HG02884 (cell line): ENCODE data around the gene SLC6A17.
A peak's percentile ranks its signal among the peaks of the same experiment; 100 is the strongest.

ENCODE experiments used
- ATAC-seq: cut with Tn5 transposase; IDR thresholded peaks from one replicate; pipeline ENCODE4 v1.9.1; 2021; ENCODE audit warnings: mild to moderate bottlenecking, moderate library complexity; ENCODE audit not compliant: unreplicated experiment

The SLC6A17 gene

DNA sequence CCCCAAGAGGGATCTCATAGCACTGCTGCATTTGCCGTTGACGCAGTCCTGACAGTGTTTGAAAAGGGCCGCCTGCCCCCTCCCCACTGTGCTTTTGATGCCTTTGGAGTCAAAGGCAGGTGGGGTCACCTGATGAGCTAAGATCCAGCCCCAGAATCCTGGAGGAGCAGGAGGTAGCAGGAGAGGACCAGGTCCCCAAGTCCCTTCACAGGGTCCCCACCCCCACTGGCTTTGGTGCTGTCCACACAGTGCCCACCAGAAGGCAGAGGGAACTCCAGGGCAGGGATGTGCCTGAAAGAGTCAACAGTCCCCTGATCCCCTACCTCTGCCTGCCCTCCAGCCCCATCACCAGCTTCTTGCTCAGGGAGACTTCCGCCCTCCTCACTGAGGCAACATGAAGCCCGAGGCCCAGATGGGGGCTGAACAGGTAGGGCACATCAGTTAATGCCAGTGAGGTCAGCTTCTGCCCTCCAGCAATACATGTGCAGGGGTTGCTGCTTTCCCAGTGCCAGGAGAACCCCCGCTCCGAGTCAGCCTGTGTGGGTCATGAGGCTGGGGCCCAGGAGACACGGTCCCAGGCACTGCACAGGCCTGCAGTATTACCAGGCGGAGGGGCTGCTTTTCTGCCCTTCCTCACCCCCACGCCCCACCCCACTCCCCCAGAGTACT, 51.0 kb downstream of the SLC6A17 start:
- ATAC-seq, result no peak

DNA sequence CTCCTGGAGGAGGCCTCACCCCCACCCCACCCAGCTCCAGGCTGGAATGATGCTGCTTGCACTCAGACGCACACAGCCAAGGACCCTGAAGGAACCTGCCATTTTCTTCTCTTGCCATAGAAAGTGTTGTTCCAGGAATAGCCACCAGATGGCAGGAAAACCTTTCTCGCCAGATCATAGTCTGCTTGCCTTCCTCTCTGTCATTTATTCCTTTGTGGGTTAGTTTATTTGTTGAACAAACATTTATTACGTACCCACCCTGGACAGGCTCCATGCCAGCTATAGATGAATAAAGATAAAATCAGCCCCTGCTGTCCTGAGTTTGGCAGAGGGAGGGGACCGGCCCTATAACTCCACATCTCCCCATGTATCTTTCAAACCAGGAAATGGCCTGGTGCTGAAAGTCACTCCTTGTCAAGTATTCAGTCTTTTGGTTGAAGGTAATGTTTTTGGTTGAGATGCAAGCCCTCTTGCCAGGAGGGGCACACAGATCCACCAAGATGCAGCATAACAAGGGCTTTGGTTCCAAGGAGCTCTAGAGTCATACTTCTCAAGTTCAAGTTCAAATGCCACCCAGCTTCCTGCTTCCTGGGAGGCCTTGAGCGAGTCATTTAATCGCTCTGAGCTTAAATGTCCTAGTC, 52.8 kb downstream of the SLC6A17 start:
- no peak for ATAC-seq

DNA sequence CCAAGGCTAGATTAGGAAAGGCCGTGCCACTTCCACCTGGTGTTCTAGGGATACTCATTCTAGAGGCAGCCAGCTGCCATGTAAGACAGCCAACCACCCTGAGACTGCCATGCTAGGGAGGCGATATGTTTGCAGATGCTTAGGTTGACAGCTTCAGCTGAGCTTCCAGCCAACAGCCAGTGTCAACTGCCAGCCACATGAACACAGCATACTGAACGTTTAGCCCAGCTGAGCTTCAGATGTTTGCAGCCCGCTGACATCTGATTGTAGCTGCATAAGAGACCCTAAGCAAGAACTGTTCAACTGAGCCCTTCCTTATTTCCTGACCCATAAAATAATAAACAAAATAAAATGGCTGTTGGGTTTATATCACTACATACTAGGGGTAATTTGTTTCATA, 54.9 kb downstream of the SLC6A17 start:
- ATAC-seq, result no peak

DNA sequence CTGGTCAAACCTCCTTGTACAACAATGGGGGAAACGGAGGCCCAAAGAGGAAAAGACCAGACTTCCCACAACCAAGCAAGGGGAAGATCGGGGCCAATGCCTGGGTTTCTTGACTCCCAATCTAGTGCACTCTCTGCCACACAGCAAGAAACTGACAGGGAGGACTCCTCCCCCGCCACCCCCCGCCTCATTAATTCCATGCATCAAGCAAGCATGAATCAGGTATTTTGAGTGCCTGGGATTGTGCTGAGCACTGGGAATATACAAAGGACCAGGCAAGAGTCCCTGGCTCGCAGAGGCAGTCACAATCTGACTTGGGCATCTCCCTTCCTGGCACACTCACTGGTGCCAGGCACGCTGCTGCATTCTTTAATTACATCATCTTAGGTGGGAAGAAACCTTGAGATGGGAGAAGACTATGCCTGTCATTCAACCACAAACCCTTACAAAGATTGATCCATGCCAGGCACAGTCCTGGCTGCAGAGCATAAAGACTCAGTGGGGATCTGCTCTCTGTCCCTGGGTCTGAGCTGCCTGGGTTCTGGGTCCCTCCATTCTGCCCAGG, 55.4 kb downstream of the SLC6A17 start:
- no peak for ATAC-seq

GRCh38 chr1:110206261-110206920, 56.1 kb downstream of the SLC6A17 start:
- no peak for ATAC-seq

DNA sequence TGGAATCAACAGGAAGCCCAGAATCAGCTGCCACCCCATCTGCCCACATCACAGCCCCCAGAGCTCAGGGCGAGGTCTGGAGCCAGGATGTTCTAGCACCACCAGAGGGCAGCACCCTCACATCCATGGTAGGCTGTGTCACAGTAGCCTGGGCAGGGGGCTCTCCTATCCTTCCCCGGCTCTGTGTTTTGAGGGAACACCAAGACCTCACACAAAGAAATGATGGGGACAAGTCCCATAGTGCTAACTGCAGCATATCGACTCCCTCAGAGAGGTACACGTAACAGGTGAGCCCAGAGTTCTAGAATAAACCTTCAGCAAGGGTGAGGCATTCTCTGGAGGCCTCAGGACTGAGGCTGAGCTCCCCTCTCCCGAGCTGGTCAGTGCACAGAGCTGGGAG, 57.5 kb downstream of the SLC6A17 start:
- no peak for ATAC-seq

DNA sequence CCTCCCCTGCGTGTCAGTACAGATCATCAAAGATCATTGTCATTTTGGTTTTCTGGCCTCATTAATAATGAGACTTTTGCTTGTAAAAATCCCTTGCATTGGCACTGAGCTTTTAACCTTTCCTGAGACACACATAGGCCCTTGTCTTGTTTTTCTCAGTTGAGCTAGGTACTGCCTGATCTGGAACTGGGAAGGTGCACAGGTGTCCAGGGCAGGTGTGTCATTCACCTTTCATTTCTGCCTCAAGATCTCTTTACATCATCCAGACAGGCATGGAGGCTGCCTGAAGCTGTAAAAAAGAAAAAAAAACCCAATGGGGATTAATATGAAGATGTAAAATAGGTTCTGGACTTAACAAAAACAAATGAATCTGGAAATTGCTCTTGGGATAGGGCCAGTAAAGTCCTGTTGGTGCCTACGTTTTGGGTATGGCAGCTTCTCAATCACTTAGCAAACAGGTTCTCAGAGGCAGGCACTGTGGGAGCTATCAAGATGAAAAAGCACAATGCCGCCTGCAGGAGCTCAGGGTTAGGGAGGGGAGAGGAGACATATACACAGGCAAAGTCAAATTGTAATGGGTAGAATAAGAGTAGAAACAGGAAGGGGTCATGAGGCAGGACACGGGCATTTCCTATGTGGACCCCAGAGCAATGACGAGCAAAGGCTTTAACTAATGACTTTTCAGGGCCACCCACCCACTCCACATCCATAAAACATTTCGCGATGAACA, 58.8 kb downstream of the SLC6A17 start:
- no peak for ATAC-seq

- peak; percentile 73 for ATAC-seq
Observed at GRCh38 chr1:110209715-110210603, 59.7 kb downstream of the SLC6A17 start, which contains the start of gene KCNC4. TSS of gene KCNC4 (plus strand) at chr1:110210314. CDS start at chr1:110211500, 1,186 bp downstream.

DNA sequence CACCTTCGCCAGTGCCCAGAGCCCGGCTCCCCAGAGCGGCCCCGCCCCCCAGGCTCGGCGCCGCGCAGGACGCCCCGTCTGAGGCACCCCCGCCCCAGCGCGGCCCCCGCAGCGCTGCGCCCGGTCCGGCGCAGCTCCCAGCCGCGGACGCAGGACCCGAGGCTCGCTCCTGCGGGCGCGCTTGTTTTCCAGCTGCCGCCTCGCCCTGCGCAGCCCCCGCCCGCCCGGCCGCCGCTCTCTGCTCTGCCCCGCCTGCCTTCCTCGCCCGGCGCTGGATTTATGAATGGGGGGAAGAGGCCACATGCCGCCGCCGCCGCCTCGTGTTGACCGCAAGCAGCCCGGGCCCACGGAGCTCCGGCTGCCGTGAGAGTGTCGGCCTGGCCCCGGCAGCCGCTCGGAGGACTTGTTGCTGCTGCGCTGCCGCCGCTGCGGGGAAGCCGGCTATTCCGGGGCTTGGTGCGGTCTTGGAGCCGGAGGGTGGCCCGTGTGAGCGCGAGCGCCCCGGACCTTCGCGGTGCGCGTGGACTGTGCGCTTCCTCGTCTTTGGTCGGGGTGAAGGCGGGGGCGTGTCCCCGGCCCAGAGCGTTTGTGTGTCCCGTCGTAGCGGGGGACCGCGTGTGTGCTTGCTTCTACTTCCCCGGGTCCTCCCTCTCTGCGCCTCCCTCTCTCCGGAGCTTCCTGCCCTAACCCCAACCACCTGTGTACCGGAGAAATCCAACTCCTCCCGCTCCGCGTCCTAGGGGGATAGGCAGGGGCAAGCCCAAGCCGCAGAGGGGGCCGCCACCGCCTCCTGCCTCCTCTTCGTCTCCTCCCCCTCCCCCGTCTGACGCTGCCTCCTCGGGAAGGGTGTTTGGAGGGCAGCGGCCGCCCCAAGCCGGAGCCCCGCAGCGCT, 60.6 kb downstream of the SLC6A17 start:
- peak; percentile 12 for ATAC-seq

DNA sequence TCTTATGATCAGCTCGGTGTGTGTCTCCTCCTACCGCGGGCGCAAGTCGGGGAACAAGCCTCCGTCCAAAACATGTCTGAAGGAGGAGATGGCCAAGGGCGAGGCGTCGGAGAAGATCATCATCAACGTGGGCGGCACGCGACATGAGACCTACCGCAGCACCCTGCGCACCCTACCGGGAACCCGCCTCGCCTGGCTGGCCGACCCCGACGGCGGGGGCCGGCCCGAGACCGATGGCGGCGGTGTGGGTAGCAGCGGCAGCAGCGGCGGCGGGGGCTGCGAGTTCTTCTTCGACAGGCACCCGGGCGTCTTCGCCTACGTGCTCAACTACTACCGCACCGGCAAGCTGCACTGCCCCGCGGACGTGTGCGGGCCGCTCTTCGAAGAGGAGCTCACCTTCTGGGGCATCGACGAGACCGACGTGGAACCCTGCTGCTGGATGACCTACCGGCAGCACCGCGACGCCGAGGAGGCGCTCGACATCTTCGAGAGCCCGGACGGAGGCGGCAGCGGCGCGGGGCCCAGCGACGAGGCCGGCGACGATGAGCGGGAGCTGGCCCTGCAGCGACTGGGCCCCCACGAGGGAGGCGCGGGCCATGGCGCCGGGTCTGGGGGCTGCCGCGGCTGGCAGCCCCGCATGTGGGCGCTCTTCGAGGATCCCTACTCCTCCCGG, 61.3 kb downstream of the SLC6A17 start:
- no peak for ATAC-seq

DNA sequence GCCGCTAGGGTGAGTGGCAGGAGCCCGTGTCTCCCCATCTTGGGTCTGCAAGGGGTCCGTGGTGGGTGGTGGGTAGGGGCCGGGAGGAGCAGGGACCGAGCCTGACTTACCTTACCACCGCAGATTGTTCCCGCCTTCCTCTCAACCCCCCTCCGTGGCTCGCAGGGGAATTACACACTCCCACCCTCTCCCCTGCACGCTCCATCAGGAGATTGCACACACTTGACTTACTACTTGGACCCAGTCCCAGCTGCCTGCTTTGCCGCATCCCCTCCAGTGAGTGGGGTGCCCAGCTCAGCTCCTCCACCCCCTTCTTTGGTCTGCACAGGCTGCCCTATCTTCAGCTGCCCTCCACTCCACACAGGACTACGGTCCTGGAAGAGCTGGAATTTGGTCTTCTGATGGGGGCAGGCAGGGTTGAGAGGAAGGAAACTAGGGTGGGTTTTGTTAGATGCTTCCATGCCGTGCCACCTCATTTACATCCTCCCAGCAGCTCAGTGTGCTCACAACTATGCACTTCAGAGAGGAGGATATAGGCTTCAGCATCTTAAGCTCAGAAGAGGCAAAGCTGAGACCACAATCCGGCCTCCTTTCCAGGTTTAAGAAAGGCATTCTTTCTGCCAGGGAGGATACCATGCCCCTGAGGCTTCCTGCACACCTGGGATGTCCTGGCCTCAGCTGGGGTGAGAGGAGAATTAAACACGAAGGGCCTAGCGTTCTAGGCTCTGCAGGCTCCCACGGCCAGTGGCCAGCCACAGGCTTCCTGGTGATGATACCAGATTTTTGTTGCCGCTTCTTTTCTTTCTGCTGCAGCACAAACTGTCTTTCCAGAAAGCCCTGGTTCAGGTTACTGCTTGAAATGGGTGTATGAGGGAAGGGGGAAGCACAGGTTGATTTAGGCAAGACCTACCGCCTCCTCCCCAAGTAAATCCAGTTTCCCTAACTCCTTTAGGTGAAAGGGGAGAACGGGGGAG, 62.2 kb downstream of the SLC6A17 start:
- ATAC-seq, result no peak

DNA sequence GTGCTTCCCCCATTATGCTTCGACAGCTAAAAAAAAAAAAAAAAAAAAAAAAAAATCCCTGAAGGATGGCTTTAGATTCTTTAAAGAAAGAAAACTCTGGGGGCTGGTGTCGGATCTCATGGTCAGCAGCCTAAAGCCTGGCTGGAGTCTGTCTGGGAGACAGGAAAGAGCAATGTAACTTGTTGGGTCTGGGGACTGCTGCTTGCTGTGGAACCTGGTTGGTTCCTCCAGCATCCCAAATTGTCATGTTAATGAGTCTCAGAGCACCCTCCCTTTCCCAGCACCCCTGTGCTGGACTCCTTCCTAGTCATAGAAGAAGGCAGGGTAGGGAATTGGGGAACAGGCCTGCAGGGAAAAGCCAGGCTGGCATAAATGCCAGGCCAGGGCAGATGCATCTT, 62.8 kb downstream of the SLC6A17 start:
- ATAC-seq, result no peak

GRCh38 chr1:110214454-110215404, 64.4 kb downstream of the SLC6A17 start:
- ATAC-seq, result no peak

DNA sequence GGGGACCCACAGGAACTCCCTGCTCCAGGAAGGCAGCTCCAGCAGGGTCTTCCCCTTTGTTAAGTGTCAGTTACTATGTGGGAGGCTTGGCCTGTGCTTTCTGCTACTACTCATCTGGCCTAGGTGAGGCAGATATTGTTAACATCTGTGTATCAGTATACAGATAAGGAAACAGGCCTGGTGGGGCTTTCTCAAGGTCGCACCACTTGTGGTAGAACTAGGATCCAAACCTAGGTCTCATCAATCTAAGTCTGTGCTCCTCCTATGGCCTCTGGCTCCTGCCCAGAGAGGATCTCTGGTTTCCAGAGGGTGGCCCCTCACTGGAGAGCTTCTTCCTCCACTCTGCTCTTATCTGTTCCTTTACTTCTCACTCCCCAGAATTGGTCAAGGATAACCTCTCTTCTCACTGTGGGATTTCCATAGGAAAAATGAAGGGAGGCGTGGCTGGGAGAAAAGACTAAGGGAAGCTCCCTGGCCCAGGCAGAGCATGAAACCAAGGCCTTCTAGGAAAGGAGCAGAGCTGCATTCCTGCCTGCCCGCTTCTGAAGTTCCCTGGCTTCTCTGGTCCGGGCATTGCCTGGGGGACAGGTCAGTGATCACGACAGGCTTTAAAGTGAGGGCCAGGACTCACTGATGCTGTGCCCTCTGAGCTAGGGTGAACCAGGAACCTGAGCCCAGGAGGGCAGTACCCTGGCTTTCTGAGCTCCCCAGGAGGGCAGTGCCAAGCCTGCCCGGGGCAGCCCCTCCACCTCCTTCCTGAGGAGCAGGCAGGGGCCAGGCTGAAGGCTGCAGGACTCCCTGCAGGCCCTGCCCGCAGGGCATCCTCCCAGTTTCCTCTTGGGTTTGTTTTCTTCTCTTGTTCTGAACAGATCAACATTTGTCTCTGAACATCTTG, 65.6 kb downstream of the SLC6A17 start:
- ATAC-seq, result no peak

DNA sequence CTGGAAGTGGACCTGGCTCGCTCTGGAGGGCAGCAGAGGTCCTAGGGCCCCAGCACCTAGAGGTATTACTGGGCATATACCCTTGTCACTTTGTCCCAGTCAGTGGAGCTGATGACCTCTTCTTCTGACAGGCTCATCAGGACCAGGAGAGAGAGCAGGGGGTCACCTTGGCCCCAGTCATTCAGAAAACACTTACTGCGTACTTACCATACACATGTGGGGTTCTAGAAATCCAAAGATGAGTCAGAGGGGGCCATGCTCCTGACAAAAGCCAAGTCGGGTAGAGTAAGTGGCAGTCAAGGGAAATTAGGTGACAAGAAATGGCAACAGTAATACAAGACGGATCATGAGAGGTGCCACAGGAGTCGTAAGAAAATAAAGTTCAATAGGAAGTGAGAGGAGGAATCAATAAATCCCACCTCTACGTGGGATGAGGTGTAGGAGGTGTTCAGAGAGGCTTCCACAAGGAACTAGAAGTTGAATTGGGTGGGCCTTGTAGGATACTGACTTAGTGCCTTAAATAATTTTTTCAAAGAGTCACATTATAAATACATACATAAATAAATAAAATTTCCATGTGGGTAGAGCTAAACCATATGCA, 66.7 kb downstream of the SLC6A17 start:
- ATAC-seq, result no peak
